Measurements from ENCODE around the gene YJEFN3.

YJEFN3 gene

DNA sequence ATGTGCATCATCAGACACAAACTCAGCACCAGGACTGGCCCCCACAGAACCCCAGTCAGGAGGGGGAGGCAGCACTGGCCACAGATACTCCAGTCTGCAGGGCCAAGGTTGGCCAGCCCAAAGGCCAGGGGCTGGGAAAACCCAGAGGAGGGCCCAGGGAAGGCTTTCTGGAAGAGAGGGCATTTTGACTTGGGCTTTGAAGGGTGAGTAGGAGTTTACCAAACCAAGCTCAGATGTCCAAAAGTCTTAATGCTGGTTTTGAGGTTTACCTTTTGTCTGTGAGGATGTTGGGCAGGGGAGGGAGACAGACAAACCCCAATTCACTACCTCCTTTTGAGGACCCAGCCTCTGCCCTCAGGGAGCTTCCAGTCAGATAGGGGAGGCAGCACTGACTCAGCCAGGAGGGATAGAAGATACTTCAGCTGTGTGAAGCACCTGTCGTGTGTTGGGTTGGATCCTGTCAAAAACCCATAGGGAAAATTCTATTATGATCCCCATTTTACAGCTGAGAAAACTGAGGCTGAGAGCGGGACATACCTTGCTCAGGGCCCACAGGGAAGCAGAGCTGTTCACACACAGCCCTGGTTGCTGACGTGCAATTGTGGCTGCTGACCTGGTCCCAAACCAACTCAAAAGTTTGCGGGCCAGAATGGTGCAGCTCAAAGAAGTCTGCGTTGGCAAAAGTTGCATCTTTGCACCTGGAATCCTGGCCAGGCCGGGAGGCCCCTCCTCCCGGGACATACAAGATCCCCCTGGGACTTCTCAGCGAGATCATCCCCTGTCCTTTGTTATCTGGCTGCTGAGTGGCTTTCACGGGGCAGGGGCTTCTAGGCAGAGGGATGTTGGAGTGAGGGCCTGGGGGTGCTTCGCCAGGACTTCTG is 22.5 kb downstream of the YJEFN3 start:
- H3K4me3 ChIP-seq (ENCODE audit: low read depth, low read length): no peak overlapping the region

DNA sequence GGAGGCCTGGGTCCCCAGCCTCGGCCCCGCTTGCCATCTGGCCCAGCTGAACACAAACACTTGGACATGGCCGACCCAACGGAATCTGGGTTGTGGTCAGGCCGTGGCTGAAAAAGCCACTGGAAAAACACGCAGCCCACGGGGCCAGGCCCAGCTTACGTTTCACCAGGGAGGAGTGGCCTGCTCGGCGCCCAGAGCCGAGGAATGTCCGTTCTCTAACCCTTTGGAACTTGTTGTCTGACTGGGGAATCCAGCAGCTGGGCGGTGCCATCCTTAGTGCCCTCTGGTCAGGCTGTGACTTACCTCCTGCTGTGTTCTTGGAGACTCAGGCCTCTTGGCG is 23.1 kb downstream of the YJEFN3 start:
- no peak overlapping the region for H3K4me3 ChIP-seq (ENCODE audit: low read depth, low read length)

DNA sequence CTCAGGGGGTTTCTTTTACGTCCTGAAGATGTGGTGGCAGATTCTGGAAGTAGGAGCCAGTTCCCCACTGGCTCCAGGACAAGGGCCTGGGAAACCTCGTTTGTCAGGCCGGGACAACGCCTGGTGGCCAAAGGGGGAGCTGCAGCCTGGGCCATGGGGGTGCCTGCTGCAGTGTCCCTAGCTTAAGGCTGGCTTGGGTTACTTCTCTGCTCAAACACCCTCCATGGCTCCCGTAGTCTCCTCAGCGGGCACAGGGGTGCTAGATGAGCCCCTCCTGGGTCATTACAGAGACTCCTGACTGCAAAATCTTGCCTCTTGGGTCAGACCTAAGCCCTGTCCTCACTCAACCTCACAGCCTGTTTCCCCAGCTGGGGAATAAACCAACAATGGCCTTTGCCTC is 24.1 kb downstream of the YJEFN3 start:
- no peak overlapping the region for H3K4me3 ChIP-seq (ENCODE audit: low read depth, low read length)

DNA sequence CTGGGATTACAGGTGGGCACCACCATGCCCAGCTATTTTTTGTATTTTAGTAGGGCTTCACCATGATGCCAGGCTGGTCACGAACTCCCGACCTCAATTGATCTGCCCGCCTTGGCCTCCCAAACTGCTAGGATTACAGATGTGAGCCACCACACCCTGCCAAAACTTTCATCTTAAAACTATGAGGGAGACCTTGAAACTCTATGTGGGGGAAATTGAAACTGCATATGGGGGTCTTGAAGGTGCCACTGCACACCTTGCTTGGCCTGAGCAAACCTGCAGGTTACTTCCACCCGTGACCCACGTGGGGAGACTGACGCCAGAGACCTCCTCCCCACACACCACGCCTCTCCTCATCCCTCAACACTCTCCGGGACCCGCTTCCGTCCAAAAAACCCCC is 25.0 kb downstream of the YJEFN3 start:
- H3K4me3 ChIP-seq (ENCODE audit: low read depth, low read length): no peak overlapping the region

DNA sequence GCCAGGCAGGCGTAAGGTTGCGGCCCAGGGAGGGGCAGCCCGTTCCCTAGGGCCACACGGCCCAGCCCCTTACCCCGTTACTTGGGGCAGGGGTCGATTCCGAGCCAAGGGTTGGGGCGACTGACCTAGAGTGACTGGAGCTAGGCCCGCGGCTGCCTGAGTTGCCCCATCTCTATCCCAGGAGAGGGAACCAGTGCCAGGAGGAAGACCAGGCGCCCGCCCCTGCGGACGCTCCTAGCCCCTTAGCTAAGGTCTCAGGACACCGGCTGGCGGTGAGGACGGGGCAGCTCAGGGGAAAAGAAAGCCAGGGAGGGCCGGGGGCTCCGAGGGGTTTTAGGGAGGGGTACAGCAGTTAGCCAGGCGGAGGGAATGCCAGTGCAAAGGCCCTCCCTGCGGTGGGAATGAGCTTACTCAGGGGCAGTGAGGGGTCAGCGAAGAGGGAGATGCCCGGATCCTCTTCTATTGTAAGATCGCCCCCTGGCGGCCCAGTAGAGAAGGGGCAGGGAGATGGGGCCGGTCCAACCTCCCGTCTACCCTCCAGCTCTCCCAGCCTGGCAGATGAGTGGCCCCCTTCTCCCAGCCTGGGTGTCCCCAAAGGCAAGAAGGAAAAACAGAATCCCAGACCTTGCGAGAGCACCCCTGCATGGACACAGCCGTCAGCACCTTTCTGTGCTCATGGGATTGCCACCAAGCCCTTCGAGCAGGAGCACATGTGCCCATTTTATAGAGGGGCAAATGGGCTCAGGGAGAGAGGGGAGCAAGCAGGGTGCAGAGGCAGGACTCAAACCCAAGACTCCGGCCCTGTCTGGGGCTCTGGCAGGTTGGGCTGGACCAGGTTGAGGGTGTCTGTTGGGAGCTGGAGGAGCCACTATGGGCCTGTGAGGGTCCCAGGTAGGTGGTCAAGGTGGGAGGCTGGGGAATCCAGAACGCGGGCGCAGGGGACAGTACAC is 25.6 kb downstream of the YJEFN3 start:
- no peak overlapping the region for H3K4me3 ChIP-seq (ENCODE audit: low read depth, low read length)

DNA sequence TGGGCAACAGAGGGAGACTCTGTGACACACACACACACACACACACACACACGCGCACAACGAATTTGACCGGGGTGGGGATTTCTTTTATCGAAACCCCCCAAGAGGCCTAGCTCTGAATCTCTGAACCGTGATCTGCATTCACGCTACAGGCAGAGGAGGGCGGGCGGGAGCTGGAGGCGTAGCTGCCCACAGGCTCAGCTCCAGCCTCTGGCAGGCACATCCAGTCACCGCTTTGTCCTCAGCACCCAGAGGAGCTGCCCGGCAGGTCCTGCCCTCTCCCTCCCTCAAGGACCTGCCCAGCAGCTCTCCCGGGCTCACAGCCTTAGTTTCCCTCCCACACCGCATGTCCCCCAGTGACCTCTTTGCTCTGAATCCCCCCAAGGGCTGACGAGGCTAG is 29.3 kb downstream of the YJEFN3 start:
- H3K4me3 ChIP-seq (ENCODE audit: low read depth, low read length): no peak overlapping the region

DNA sequence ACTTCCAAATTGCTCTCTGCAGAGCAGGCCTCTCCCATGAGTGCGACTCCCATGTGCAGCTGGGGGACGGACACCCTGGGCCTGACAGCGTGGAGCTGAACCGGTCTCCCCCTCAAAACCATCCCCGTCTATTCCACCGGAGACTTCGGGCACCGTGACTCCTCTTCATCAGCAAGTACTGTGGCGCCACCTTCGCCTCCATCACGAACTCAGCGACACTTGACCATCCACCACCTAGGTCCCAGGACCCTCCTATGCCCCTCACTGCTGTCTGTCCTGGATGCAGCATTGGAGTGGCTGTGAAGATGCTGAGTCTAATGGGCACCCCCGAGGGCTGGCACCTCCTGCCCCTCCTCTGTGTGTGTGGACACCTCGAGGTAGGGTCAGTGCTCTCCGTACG is 29.9 kb downstream of the YJEFN3 start:
- no peak overlapping the region for H3K4me3 ChIP-seq (ENCODE audit: low read depth, low read length)

DNA sequence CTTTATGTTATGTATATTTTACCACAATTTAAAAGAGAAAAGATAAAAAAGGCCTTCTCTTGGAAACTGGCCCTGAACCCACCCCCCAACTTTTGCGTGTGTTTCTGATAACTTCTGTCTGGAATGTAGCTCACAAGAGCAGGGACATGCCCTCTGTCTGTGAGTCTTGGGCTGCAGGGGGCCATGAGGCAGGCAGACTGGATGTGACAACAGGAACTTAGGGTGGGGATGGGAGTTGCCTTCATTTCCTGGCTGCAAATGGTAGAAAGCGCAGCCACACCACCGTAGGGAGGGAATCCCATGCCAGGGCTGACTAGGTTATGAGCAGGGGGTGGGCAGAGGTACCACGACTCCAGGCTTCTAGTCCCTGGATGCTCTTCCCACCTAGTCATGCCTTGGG is 31.2 kb downstream of the YJEFN3 start:
- no peak overlapping the region for H3K4me3 ChIP-seq (ENCODE audit: low read depth, low read length)

DNA sequence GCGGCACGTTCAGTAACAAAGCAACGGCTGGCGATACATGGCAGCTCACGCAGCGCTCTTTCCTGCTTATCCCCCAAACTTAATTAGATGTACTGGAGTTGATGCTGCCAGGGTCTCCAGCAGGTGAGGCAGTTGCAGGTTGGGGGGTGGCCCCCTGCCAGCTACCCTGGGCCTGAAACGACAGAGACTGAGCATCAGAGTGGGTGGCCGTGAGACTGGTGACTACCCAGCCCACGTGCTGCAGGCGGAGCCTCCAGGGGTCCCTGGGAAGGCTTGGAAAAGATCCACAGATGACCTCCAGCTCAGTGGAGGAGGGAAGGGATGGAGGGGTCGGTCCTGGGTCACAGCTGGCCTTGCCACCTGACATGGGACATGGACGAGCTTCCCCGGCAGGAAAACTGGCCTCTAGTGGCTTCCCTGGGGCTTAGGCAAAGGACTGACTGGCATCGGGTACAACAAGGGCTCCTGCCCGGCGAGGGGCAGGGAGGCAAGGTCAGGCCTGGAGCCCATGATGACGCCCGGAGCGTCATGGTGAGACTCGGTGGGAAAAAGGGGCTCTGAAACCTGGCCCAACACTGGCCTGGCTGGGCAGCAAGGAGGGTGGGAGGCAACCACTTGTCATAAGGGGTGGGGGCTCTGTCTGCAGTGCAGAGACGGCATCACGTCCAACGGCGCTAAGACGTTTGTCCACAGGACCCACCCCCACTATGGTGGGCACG is 33.4 kb downstream of the YJEFN3 start:
- no peak overlapping the region for H3K4me3 ChIP-seq (ENCODE audit: low read depth, low read length)

DNA sequence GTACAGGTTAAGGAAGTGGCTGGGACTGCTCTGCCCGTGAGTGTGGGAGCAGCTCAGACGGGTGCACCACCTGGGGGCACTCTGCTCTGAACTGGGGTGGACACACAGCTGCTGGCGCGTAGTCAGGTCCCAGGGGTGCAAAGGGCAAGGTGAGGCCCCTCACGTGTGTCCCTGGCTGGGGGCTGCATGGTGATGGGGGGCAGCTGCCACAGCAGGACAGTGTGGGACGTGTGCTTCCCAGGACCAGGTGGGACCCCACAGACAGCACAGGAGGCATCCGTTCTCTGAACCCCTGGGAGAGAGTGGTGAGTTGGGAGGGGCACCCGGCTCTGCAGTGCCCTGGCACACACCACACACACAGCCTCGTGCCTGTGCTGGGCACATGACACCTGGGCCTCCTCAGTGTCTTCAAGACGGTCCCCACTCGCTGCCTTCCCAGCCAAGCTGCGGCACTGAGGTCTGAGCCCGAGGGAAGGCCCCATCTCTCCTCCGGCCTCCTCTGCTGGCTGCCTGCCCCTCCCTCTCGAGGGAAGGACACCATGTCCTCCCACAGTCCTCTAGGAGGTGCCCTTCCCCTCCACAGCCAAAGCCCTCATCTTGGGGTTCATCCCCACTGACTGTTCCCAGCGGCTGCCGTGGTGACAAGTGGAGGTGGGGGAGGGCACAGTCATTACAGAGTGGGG is 34.1 kb downstream of the YJEFN3 start:
- no peak overlapping the region for H3K4me3 ChIP-seq (ENCODE audit: low read depth, low read length)

DNA sequence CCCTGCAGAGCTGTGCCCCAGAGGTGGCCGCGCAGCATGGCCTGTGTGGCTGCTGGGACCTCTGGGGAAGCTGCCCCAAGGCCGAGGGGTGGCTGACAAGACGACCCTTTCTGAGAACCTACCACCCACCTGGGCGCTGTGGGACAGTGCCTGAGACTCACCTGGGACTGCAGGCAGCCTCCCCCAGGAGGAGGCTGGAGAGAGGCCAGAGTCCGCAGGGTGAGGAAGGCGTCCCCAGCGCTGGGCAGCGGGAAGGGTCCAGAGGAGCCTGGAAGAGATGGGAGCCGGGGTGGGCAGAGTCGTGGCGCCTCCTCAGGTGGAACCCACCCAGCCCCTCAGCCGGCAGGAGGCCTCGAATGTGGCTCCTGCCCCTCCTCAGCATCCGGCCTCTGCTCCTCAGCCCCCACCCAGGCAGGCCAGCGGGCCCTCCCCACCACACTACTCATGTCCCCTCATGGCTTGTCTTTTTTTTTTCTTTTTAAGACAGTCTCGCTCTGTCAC is 34.7 kb downstream of the YJEFN3 start:
- H3K4me3 ChIP-seq (ENCODE audit: low read depth, low read length): no peak overlapping the region

DNA sequence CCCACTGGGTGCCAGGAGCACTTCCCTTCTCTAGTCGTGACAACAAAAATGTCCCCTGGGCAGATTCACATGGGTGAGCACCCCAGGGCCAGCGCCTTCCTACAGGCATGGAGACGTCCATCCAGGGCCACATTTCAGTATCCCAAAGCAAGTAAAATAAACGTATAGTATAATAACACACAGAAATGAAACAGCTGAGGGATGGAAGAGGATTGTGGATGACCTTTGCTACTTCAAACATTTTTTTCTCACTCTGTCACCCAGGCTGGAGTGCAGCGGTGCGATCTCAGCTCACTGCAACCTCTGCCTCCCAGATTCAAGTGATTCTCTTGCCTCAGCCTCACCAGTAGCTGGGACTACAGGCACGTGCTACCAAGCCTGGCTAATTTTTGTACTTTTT is 37.6 kb downstream of the YJEFN3 start:
- no peak overlapping the region for H3K4me3 ChIP-seq (ENCODE audit: low read depth, low read length)

DNA sequence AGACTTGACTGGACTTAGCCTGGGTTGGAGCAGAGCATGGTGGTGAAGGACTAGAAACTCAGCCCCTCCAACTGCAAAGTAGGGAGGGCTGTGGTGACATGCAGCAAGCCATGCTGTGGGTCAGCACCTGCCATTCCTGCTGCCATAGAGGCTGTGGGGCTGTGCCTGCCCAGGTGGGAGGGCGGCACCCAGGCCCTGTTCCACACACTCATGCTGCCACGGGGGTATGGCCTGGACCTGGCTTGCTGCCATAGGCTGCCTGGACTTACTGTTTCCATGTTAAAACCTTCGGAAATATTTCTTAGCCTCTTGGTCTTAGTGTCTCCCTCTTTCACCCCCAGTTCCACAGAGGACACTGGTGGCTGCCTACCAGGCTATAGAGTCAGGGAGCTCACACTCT is 38.7 kb downstream of the YJEFN3 start:
- H3K4me3 ChIP-seq (ENCODE audit: low read depth, low read length): no peak overlapping the region

DNA sequence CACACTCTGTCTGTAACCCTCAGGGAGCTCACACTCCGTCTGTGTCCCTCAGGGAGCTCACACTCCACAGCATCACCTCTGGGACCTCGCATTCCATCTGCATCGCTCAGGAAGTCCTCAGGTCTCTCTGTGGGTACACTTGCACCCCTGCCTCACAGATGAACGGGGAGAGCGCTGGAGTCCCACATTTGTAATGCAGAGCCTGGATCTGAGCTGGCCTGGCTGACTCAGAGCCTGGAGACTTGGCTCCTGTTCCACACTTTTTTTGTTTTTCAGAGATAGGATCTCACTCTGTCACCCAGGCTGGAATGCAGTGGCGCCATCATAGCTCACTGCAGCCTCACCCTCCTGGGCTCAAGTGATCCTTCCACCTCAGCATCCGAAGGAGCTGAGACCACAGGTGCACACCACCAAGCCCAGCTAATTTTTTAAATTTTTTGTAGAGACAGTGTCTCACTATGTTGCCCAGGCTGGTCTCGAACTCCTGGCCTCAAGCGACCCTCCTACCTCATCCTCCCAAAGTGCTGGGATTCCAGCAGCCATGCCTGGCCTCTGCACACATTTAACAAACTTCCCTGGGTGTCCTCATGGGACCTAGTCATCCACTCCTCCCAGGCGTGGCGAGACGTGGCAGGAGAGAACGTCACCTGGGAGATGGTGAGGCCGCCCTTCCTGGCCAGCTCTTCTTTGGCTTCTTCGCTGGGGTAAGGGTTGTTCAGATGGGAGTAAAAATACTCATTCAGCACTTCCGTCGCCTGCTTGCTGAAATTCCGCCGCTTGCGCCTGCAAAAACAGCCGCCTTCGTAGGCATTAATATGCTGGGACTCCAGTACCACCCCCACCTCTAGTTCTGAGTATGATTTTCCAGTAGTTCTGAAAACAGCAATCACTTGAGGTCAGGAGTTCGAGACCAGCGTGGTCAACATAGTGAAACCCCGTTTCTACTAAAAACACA is 40.4 kb downstream of the YJEFN3 start:
- no peak overlapping the region for H3K4me3 ChIP-seq (ENCODE audit: low read depth, low read length)

DNA sequence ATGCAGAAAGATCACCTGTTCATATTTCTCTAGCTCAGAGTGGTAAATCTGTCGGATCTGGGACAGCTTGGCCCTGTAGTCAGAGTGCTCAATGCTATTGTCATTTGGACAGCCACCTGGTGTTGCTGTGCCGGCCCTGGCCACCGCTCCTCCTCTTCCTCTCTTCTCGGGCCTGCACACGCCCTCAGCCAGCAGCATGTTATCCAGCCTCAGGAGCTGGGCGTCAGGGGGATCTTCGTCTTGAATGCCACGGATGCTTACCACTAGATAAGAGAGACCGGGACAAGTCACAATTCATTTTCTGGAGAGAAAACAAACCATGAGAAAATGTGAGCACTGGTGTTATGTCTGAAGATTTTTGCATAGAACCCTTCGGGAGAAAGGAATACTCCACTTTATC is 41.9 kb downstream of the YJEFN3 start:
- no peak overlapping the region for H3K4me3 ChIP-seq (ENCODE audit: low read depth, low read length)

DNA sequence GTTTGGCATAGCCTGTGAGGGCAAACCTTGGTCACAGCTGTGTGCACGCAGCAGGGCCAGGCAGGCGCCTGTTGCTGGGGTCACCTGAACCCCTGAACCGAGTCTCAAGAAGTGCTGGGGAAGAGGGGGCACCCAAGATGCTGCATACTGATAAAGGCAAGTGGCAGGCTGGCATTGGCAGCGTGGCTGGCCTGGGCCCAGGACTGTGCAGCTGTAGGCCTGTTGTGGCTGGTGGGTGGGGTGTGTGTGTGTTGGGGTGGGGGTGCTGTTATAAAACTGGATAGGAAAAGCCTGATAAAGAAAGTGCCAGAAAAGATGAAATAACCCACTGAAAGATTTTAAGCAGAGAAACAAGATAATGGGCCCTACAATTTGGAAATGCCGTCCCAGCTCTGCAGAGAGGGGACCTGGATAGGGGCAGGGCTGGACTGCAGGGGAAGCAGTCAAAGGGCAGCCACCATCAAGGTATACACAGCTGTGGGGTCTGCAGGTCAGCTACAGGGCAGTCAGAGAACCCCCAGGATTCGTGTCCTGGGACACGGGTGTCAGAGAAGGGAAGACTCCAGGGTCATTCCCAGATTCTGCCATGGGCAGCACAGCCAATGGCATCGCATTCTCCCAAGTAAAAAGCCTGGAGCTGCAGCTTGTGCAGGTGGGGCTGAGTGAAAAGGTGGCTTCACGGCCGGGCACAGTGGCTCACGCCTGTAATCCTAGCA is 42.5 kb downstream of the YJEFN3 start:
- H3K4me3 ChIP-seq (ENCODE audit: low read depth, low read length): no peak overlapping the region

DNA sequence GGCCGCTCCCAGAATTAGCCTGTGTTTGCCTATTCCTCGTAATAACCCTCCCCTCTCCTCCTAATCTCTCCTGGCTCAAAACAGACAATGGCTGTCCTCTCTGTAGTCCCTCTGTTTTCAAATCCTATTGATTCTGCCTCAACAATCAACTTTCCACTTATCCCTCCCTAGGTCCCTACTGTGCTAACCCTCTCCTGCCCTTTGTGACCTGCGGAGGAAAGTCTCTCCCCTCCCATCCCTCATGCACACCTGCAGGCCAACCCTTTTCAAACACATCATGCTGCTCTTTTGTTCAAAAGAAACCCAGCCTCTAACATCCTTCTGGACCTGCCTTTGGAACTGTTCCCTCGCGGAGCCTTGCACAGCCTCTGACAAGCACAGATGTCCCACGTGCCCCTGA is 46.7 kb downstream of the YJEFN3 start:
- no peak overlapping the region for H3K4me3 ChIP-seq (ENCODE audit: low read depth, low read length)

DNA sequence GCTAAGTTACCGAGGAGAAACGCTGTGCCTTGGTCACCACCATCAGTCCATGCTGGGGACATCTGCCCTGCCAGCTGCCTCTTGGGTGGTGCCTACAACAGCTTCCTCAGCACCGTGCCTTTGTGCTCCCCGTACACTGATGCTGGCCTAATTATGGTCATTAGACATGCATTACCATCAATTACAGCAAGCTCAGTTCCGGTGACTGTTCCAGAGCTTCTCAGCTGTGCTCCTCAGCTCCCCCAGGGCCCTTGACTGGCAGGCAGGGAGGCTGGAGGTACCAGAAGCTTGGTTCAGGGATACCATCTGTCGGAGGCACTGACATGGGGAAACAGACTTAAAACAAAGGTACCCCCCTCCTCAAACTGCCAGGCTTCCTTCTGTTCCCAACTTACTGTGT is 49.5 kb downstream of the YJEFN3 start:
- H3K4me3 ChIP-seq (ENCODE audit: low read depth, low read length): no peak overlapping the region

Measured in iPS-11a (cell line).